Panc1 (cell line): ENCODE measurements around the gene OLFML3. TPM values are rescaled to one million over a fixed set of nuclear protein-coding genes. Genes with fewer than 3 reads are reported as not detected.

Source experiments
- ATAC-seq: fragments of 200-7000 bp; cut with Tn5 transposase; 2 replicates; pipeline ENCODE4 v1.9.1; 2020; ENCODE audit warnings: mild to moderate bottlenecking, moderate library complexity
- BruUV-seq: library from RNA; stranded (reverse); fragments of 400-500 nt; replicated peaks from 2 replicates; lab custom pipeline; 2021; lab: Mats Ljungman, UMichigan
- CTCF ChIA-PET: fragments of 300-600 bp; sonication (Branson Sonifier 250); formaldehyde crosslinking; loops from one replicate; lab custom pipeline; 2022; ENCODE audit warnings: antibody characterized with exemption; lab: Charles Lee
- POLR2A ChIA-PET: fragments of 300-600 bp; sonication (Branson Sonifier 250); formaldehyde crosslinking; loops from one replicate; lab custom pipeline; 2022; ENCODE audit warnings: antibody characterized with exemption; lab: Charles Lee
- DNase-seq: peaks from one replicate; pipeline ENCODE4 v3.0.0-alpha.2; 2010; ENCODE audit warnings: low read depth, low spot score
- H3K27ac ChIP-seq: 2 replicates; pipeline ENCODE4 v1.5.1; 2011; ENCODE audit warnings: mild to moderate bottlenecking, low read length, inconsistent platforms
- H3K27me3 ChIP-seq: fragments of 200-500 bp; sonication (Bioruptor generic); 2 replicates; pipeline ENCODE4 v1.6.0; 2014; ENCODE audit warnings: low read length, inconsistent platforms; ENCODE audit not compliant: control insufficient read depth, insufficient read depth
- H3K36me3 ChIP-seq: fragments of 200-500 bp; sonication (Bioruptor generic); 2 replicates; pipeline ENCODE4 v1.5.1; 2014; ENCODE audit warnings: inconsistent platforms, mild to moderate bottlenecking, low read length, moderate library complexity; ENCODE audit not compliant: control insufficient read depth, insufficient read depth
- H3K4me1 ChIP-seq: 2 replicates; pipeline ENCODE4 v1.5.1; 2011; ENCODE audit warnings: inconsistent platforms, mild to moderate bottlenecking, low read length, moderate library complexity; ENCODE audit not compliant: control insufficient read depth, insufficient read depth
- H3K4me3 ChIP-seq, 2 experiments: 2 replicates each; pipeline ENCODE4 v1.5.1; 2011 to 2012; ENCODE audit warnings: low read depth in 2 of 2, low read length in 2 of 2, mild to moderate bottlenecking in 2 of 2, inconsistent platforms in 1 of 2, moderate library complexity in 1 of 2
- H3K9me3 ChIP-seq: fragments of 200-500 bp; sonication (Bioruptor generic); 2 replicates; pipeline ENCODE4 v1.5.1; 2014; ENCODE audit warnings: low read depth, mild to moderate bottlenecking, inconsistent platforms, low read length, moderate library complexity; ENCODE audit not compliant: control insufficient read depth, insufficient read depth
- POLR2AphosphoS5 ChIP-seq: IDR thresholded peaks from 2 replicates; pipeline ENCODE4 v1.6.1; 2012; ENCODE audit warnings: mild to moderate bottlenecking, low read depth, low read length, moderate library complexity
- SIN3A ChIP-seq: IDR thresholded peaks from 2 replicates; pipeline ENCODE4 v1.6.1; 2012; ENCODE audit warnings: low read depth, mild to moderate bottlenecking, low read length, moderate library complexity, borderline replicate concordance; ENCODE audit not compliant: insufficient read depth
- TCF7L2 ChIP-seq: IDR thresholded peaks from 2 replicates; pipeline ENCODE4 v1.6.1; 2011; ENCODE audit warnings: mild to moderate bottlenecking, low read depth, low read length, inconsistent platforms
- in situ Hi-C: cut with HindIII; loops from 2 replicates; pipeline ENCODE4 v1.10.0; 2016; ENCODE audit warnings: low sequenced_read_pairs, low pct_unique_long_range_greater_than_20kb
- intact Hi-C: fragments of 100-400 bp; cut with micrococcal nuclease; formaldehyde crosslinking; loops from one replicate; pipeline ENCODE4 v1.10.0; 2022; ENCODE audit not compliant: unreplicated experiment
- total RNA-seq: library from RNA; stranded (reverse); gene quantifications from one replicate; pipeline ENCODE4 v1.2.1, GENCODE V29; 2021; ENCODE audit not compliant: unreplicated experiment
- TF ChIP-seq, protein P1 (sequence below), 2 experiments: IDR thresholded peaks; 2 replicates each; pipeline ENCODE4 v1.6.1; 2011 to 2012; ENCODE audit warnings: low read depth in 2 of 2, control low read depth in 1 of 2, low read length in 1 of 2, mild to moderate bottlenecking in 1 of 2, moderate library complexity in 1 of 2; ENCODE audit not compliant: insufficient read depth in 1 of 2
- TF ChIP-seq, protein P2 (sequence below): fragments of 450-650 bp; IDR thresholded peaks from 2 replicates; pipeline ENCODE4 v1.5.1; 2017; ENCODE audit warnings: mild to moderate bottlenecking

Gene OLFML3
- total RNA-seq, 1 experiment from 2014 or later = 0.15 TPM

DNA sequence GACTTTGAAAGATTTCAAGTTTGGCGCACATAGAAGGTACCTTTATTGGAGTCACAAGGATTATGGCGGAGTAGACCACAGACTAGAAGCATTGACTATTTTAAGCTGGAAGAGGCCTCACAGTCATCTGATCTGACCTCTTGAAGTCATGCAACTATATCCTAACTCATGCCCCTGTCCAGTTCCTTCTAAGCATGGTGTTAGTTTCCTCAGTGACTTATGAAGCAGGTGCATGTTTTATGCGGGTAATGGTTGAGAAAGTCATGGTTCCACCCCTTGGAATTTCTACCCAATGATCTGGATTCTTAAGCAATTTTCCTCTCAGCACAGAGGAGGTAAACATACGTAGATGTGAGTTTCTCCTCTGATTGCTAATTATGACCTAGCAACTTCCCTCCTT lies 11.7 kb downstream of the OLFML3 start:
- Histone ChIP-seq H3K4me3 (no peak overlapping the region), H3K4me1 (no peaks in the 10 kb centered on the region), H3K27ac (no peak overlapping the region), H3K27me3 (no peaks in the 10 kb centered on the region), H3K36me3 (no peaks in the 10 kb centered on the region), H3K9me3 (no peaks in the 10 kb centered on the region)
- CTCF ChIA-PET = no interaction called here
- BruUV-seq = no TSS peak
- ATAC-seq (no peak), DNase-seq (no peak)
- POLR2A ChIA-PET = no interaction called here
- TF ChIP-seq, protein P1, sequence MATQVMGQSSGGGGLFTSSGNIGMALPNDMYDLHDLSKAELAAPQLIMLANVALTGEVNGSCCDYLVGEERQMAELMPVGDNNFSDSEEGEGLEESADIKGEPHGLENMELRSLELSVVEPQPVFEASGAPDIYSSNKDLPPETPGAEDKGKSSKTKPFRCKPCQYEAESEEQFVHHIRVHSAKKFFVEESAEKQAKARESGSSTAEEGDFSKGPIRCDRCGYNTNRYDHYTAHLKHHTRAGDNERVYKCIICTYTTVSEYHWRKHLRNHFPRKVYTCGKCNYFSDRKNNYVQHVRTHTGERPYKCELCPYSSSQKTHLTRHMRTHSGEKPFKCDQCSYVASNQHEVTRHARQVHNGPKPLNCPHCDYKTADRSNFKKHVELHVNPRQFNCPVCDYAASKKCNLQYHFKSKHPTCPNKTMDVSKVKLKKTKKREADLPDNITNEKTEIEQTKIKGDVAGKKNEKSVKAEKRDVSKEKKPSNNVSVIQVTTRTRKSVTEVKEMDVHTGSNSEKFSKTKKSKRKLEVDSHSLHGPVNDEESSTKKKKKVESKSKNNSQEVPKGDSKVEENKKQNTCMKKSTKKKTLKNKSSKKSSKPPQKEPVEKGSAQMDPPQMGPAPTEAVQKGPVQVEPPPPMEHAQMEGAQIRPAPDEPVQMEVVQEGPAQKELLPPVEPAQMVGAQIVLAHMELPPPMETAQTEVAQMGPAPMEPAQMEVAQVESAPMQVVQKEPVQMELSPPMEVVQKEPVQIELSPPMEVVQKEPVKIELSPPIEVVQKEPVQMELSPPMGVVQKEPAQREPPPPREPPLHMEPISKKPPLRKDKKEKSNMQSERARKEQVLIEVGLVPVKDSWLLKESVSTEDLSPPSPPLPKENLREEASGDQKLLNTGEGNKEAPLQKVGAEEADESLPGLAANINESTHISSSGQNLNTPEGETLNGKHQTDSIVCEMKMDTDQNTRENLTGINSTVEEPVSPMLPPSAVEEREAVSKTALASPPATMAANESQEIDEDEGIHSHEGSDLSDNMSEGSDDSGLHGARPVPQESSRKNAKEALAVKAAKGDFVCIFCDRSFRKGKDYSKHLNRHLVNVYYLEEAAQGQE (IDR thresholded peaks at IDR 0.05; ENCODE audit: insufficient read depth in 1 of 2, low read depth in 2 of 2, low read length in 1 of 2) = no peak
- TF ChIP-seq SIN3A (no peak), POLR2AphosphoS5 (no peak), TCF7L2 (no peak)
- TF ChIP-seq, protein P2, sequence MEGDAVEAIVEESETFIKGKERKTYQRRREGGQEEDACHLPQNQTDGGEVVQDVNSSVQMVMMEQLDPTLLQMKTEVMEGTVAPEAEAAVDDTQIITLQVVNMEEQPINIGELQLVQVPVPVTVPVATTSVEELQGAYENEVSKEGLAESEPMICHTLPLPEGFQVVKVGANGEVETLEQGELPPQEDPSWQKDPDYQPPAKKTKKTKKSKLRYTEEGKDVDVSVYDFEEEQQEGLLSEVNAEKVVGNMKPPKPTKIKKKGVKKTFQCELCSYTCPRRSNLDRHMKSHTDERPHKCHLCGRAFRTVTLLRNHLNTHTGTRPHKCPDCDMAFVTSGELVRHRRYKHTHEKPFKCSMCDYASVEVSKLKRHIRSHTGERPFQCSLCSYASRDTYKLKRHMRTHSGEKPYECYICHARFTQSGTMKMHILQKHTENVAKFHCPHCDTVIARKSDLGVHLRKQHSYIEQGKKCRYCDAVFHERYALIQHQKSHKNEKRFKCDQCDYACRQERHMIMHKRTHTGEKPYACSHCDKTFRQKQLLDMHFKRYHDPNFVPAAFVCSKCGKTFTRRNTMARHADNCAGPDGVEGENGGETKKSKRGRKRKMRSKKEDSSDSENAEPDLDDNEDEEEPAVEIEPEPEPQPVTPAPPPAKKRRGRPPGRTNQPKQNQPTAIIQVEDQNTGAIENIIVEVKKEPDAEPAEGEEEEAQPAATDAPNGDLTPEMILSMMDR = no peak
- in situ Hi-C loops = no loop called here
- intact Hi-C loops = no loop called here

DNA sequence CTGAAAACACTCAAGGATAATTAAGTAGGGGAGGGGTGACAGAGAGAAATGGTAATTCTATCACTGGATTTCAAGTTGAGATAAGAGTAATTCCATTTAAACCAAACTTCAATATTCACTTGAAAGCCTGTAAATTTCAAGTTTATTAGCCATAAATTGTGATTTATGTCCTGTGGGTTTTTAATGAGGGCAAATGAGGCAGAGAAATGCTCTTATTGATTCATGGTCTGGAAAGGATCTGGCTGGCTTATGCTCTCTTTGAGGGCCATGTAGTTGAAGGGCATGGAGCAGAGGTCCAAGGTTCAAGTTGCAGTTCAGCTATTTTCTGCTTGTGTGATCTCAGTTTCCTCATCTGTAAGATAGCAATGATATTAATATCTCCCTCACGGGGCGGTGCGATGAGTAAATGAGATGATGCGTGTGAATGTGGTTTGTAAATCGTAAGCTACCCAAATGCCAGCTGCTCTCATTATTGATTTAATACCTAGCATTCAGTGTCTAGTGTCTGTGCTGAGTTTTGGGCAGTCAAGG lies 12.3 kb downstream of the OLFML3 start:
- ChIA-PET POLR2A (no interaction called here), CTCF (no interaction called here)
- ATAC-seq (no peak), DNase-seq (no peak)
- Histone ChIP-seq H3K27ac (no peak overlapping the region), H3K9me3 (no peaks in the 10 kb centered on the region), H3K4me3 (no peak overlapping the region), H3K36me3 (no peaks in the 10 kb centered on the region), H3K4me1 (no peaks in the 10 kb centered on the region), H3K27me3 (no peaks in the 10 kb centered on the region)
- intact Hi-C loops = no loop called here
- TF ChIP-seq POLR2AphosphoS5 = no peak
- TF ChIP-seq, protein P1 (IDR thresholded peaks at IDR 0.05; ENCODE audit: insufficient read depth in 1 of 2, low read depth in 2 of 2, low read length in 1 of 2) = no peak
- TF ChIP-seq, protein P2 = no peak
- TF ChIP-seq SIN3A = no peak
- no peak for TF ChIP-seq TCF7L2
- in situ Hi-C loops = no loop called here
- BruUV-seq = no TSS peak
